Thyroid gland (tissue), 4 donors: ENCODE data around the gene GPC5.

Experiments used
- CTCF ChIP-seq, 6 experiments: fragments of 200-600 bp in 3 of 6; fragments of 450-650 bp in 3 of 6; sonication (generic) in 3 of 6; IDR thresholded peaks; one replicate each; pipeline ENCODE4 v1.5.1; 2016 to 2019; ENCODE audit warnings: antibody characterized with exemption in 6 of 6, mild to moderate bottlenecking in 2 of 6, inconsistent platforms in 1 of 6, moderate library complexity in 1 of 6
- POLR2A ChIP-seq, 2 donors: fragments of 450-650 bp; IDR thresholded peaks; one replicate each; pipeline ENCODE4 v1.6.1; 2017; ENCODE audit warnings: antibody characterized with exemption in 2 of 2, mild to moderate bottlenecking in 2 of 2, moderate library complexity in 1 of 2

DNA sequence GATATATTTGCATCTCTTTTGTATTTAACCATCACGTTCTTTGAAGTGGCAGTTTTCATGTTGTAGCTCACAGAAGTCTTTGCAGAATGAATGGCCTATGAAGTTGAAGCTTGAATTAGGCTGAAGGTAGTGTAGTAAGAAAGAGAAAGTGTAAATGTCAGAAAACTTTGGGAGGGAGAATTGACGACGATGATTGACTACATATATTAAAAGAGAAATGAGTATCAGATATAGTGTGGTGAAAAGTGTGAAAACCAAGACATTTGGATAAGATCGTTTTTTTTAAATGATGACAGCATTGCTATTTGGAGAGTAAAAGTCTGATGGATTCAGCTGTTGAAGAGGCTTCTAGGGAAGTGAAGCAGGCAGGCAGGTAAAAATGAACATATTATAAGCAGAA is 14.6 kb upstream of the GPC5 start:
- no peak for TF ChIP-seq POLR2A (IDR thresholded peaks at IDR 0.05)
- no peak for TF ChIP-seq CTCF (IDR thresholded peaks at IDR 0.05)
